Measurements from ENCODE around the gene ANO9. TPM values are rescaled to one million over a fixed set of nuclear protein-coding genes. Genes with fewer than 3 reads are reported as not detected.

The ANO9 gene
- total RNA-seq, 1 donor from 2014 or later = 22.4 TPM

- TF ChIP-seq CTCF (IDR thresholded peaks at IDR 0.05) = no peak
- no peak overlapping the region for H3K27ac ChIP-seq
- intact Hi-C loops (cut with DNase I) = no loop called here
- no peaks in the 10 kb centered on the region for H3K36me3 ChIP-seq
- H3K4me1 ChIP-seq = peaks cover 15% of the 10 kb centered on the region
- DNase-seq (no peak), ATAC-seq (no peak)
- no peaks in the 10 kb centered on the region for H3K9me3 ChIP-seq
- no peaks in the 10 kb centered on the region for H3K27me3 ChIP-seq
- H3K4me3 ChIP-seq = no peak overlapping the region
Measured at GRCh38 chr11:418343-419247, 23.2 kb downstream of the ANO9 start.

GRCh38 chr11:417652-418342 lies 24.0 kb downstream of the ANO9 start:
- H3K36me3 ChIP-seq = no peaks in the 10 kb centered on the region
- DNase-seq (no peak), ATAC-seq (no peak)
- H3K4me3 ChIP-seq = peak overlapping the region; percentile 69
- H3K4me1 ChIP-seq = peaks cover 21% of the 10 kb centered on the region
- no peaks in the 10 kb centered on the region for H3K9me3 ChIP-seq
- no peak for TF ChIP-seq CTCF (IDR thresholded peaks at IDR 0.05)
- H3K27me3 ChIP-seq = no peaks in the 10 kb centered on the region
- H3K27ac ChIP-seq = peak overlapping the region; percentile 92
- intact Hi-C loops (cut with DNase I) = no loop called here

- TF ChIP-seq CTCF (IDR thresholded peaks at IDR 0.05) = no peak
- Histone ChIP-seq H3K27me3 (no peaks in the 10 kb centered on the region), H3K4me3 (peak overlapping the region; percentile 69)
Measured at GRCh38 chr11:416757-417621, 24.8 kb downstream of the ANO9 start.

GRCh38 chr11:416051-416756 lies 25.6 kb downstream of the ANO9 start:
- Histone ChIP-seq H3K36me3 (no peaks in the 10 kb centered on the region), H3K27me3 (no peaks in the 10 kb centered on the region), H3K4me1 (peaks cover 22% of the 10 kb centered on the region), H3K9me3 (no peaks in the 10 kb centered on the region), H3K27ac (peak overlapping the region; percentile 92), H3K4me3 (peak overlapping the region; percentile 69)
- no peak for ATAC-seq
- TF ChIP-seq CTCF (IDR thresholded peaks at IDR 0.05) = no peak
- DNase-seq = no peak
- intact Hi-C loops (cut with DNase I) = no loop called here

More at GRCh38 chr11:416757-417621, 24.8 kb downstream of the ANO9 start:
- Histone ChIP-seq H3K4me1 (peaks cover 22% of the 10 kb centered on the region), H3K36me3 (no peaks in the 10 kb centered on the region), H3K9me3 (no peaks in the 10 kb centered on the region), H3K27ac (peak overlapping the region; percentile 92)
- intact Hi-C loops (cut with DNase I) = no loop called here
- DNase-seq (peak; percentile 89), ATAC-seq (peak; percentile 78)

- no peak for TF ChIP-seq CTCF (IDR thresholded peaks at IDR 0.05)
- intact Hi-C loops (cut with DNase I) = no loop called here
- H3K27me3 ChIP-seq = no peaks in the 10 kb centered on the region
- ATAC-seq (no peak), DNase-seq (no peak)
- H3K9me3 ChIP-seq = no peaks in the 10 kb centered on the region
- peaks cover 22% of the 10 kb centered on the region for H3K4me1 ChIP-seq
- peak overlapping the region; percentile 92 for H3K27ac ChIP-seq
- peak overlapping the region; percentile 69 for H3K4me3 ChIP-seq
- no peaks in the 10 kb centered on the region for H3K36me3 ChIP-seq
Measured at GRCh38 chr11:415640-416041, 26.2 kb downstream of the ANO9 start.
